Measurements from ENCODE around the gene ABI3BP. TPM values are rescaled to one million over a fixed set of nuclear protein-coding genes. Genes with fewer than 3 reads are reported as not detected.

Gene ABI3BP
- total RNA-seq, 1 donor from 2014 or later, result 23.6 TPM

DNA sequence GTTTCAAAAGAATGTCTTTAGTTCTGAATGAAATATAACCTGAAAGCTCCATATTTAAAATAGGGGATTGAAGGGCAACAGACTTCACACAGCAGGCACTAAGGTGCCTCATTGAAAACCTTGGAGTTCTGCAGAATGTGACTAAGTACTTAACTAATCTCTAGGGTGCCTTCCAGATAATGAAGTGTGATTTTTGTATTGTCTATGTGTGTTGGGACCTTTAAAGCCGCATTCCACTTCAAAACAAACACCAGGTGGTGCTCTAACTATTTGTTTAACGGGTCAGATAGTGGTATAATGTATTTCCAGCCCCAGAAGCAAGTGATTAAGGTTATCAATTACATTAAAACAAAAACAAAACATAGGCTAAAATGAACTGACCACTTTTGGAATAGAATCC is 255.9 kb downstream of the ABI3BP start:
- H3K27me3 ChIP-seq (ENCODE audit: low read depth), result no peaks in the 10 kb centered on the region
- H3K4me3 ChIP-seq, result no peak overlapping the region
- no peak for DNase-seq
- no peaks in the 10 kb centered on the region for H3K9me3 ChIP-seq (replicated peaks)
- H3K36me3 ChIP-seq, result peaks cover 81% of the 10 kb centered on the region
- TF ChIP-seq, protein P1, sequence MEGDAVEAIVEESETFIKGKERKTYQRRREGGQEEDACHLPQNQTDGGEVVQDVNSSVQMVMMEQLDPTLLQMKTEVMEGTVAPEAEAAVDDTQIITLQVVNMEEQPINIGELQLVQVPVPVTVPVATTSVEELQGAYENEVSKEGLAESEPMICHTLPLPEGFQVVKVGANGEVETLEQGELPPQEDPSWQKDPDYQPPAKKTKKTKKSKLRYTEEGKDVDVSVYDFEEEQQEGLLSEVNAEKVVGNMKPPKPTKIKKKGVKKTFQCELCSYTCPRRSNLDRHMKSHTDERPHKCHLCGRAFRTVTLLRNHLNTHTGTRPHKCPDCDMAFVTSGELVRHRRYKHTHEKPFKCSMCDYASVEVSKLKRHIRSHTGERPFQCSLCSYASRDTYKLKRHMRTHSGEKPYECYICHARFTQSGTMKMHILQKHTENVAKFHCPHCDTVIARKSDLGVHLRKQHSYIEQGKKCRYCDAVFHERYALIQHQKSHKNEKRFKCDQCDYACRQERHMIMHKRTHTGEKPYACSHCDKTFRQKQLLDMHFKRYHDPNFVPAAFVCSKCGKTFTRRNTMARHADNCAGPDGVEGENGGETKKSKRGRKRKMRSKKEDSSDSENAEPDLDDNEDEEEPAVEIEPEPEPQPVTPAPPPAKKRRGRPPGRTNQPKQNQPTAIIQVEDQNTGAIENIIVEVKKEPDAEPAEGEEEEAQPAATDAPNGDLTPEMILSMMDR (IDR thresholded peaks at IDR 0.05; ENCODE audit: borderline replicate concordance), result peak; percentile 48
- no peak overlapping the region for H3K27ac ChIP-seq (replicated peaks)
- intact Hi-C loops (cut with micrococcal nuclease), result no loop called here
- peaks cover 77% of the 10 kb centered on the region for H3K4me1 ChIP-seq

DNA sequence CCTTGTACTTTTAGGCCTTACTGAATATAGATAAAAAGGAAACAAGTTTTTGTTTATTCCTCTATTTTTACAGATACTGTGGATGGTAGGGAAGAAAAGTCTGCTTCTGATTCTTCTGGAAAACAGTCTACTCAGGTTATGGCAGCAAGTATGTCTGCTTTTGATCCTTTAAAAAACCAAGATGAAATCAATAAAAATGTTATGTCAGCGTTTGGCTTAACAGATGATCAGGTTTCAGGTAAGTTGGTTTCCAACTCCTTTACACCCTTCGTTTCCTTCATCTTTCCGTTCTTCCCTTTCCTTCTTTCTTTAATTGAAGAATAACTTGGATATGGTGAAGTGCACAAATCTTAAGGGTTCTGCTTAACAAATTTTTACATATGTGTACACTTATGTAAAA is 260.8 kb downstream of the ABI3BP start:
- H3K4me1 ChIP-seq, result peaks cover 68% of the 10 kb centered on the region
- H3K27me3 ChIP-seq (ENCODE audit: low read depth), result no peaks in the 10 kb centered on the region
- intact Hi-C loops (cut with micrococcal nuclease), result no loop called here
- peaks cover 52% of the 10 kb centered on the region for H3K36me3 ChIP-seq
- TF ChIP-seq, protein P1 (IDR thresholded peaks at IDR 0.05; ENCODE audit: borderline replicate concordance), result no peak
- no peak overlapping the region for H3K4me3 ChIP-seq
- no peak overlapping the region for H3K27ac ChIP-seq (replicated peaks)
- H3K9me3 ChIP-seq (replicated peaks), result no peaks in the 10 kb centered on the region
- DNase-seq, result no peak

DNA sequence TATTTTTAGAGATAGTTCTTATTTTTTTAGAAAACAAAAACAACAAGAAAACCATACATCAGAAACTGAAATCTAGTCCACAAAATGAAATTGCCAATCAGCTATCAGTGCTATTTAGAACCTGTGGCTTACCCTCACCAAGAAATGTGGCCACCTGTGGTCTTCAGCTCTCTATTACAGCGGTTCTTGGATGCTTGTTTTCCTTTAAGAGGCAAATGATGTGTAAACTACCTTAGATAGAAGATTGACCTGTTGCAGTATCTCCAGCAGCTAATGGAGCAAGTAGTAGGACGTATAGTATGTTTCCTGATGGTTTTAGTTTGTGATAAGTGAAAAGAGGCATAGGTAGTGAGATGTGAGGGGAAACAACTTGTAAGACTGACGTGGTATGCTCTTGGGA is 262.7 kb downstream of the ABI3BP start:
- H3K4me3 ChIP-seq, result no peak overlapping the region
- no peaks in the 10 kb centered on the region for H3K9me3 ChIP-seq (replicated peaks)
- TF ChIP-seq, protein P1 (IDR thresholded peaks at IDR 0.05; ENCODE audit: borderline replicate concordance), result no peak
- DNase-seq, result no peak
- H3K27ac ChIP-seq (replicated peaks), result no peak overlapping the region
- intact Hi-C loops (cut with micrococcal nuclease), result no loop called here
- H3K4me1 ChIP-seq, result peaks cover 70% of the 10 kb centered on the region
- no peaks in the 10 kb centered on the region for H3K27me3 ChIP-seq (ENCODE audit: low read depth)
- peaks cover 44% of the 10 kb centered on the region for H3K36me3 ChIP-seq

DNA sequence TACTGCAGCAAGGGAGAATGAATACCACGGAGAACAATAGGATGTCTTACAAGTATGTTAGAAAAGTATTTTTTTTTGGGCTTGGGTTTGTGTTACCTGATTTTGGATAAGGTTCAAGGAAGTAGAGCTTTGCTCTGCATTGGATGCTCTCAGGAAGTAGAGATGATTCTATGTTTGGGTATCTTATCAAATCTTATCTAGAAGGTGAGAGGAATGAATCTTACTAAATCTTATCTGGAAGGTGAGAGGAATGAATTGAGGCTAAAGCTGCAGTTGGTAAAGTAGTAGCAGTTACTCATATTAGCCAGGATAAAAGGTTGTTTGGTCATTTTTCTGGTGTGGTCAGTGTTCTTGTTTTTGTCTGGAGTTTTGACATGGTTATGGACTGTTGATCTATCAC is 266.5 kb downstream of the ABI3BP start:
- H3K27ac ChIP-seq (replicated peaks), result no peak overlapping the region
- TF ChIP-seq, protein P1 (IDR thresholded peaks at IDR 0.05; ENCODE audit: borderline replicate concordance), result no peak
- no peaks in the 10 kb centered on the region for H3K27me3 ChIP-seq (ENCODE audit: low read depth)
- peaks cover 53% of the 10 kb centered on the region for H3K36me3 ChIP-seq
- intact Hi-C loops (cut with micrococcal nuclease), result no loop called here
- peaks cover 46% of the 10 kb centered on the region for H3K4me1 ChIP-seq
- no peak overlapping the region for H3K4me3 ChIP-seq
- DNase-seq, result no peak
- H3K9me3 ChIP-seq (replicated peaks), result no peaks in the 10 kb centered on the region

DNA sequence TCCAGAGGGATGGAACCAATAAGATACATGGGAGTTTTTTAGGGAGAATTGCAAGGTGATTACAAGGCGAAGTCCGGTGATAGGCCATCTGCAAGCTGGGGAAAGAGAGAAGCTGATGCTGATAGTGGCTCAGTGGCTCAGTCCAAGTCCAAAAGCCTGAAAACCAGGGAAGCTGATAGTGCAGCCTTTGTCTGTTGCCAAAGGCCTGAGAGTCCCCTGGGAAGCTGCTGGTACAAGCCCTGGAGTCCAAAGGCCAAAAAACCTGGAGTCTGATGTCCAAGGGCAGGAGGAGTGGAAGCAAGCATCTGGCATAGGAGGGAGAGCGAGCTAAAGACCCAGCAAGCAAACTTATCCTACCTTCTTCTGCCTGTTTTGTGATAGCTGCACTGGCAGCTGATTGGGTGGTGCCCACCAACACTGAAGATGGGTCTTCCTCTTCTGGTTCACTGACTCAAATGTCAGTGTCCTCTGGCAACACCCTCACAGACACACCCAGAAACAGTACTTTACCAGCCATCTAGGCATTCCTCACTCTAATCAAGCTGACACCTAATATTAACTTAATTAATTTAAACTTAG is 267.2 kb downstream of the ABI3BP start:
- no peaks in the 10 kb centered on the region for H3K27me3 ChIP-seq (ENCODE audit: low read depth)
- peaks cover 54% of the 10 kb centered on the region for H3K36me3 ChIP-seq
- no peak overlapping the region for H3K27ac ChIP-seq (replicated peaks)
- TF ChIP-seq, protein P1 (IDR thresholded peaks at IDR 0.05; ENCODE audit: borderline replicate concordance), result no peak
- H3K9me3 ChIP-seq (replicated peaks), result no peaks in the 10 kb centered on the region
- peaks cover 43% of the 10 kb centered on the region for H3K4me1 ChIP-seq
- no peak overlapping the region for H3K4me3 ChIP-seq
- intact Hi-C loops (cut with micrococcal nuclease), result no loop called here
- DNase-seq, result no peak
